Measurements from ENCODE around the gene NUDT19.

DNA sequence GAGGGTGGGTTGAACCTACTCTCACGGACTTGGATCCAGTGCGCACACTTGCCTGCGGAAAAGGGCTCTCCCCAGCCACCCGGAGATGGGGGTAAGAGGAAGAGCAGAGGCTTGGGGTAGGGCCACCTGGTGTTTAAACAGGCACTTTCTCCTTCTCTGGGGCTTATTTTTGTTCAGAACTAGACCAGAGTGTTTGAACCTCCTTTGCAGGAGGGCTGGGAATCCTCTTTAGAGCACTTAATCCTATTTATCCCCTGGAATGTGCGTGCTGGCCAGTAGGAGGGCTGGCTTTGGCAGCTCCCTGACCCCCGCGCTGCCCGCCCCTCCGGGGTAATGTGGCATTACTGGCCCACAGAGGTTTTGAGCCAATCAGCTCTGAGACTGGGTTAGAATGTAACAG lies 14.0 kb upstream of the NUDT19 start:
- no peak for TF ChIP-seq CTCF (IDR thresholded peaks at IDR 0.05; ENCODE audit: low read depth, low read length)
- TF ChIP-seq POLR2A (IDR thresholded peaks at IDR 0.05; ENCODE audit: extremely low read depth, insufficient read length), result no peak
- no peak for TF ChIP-seq MAX (IDR thresholded peaks at IDR 0.05; ENCODE audit: low read depth, low read length)
- no peak for TF ChIP-seq MYC (IDR thresholded peaks at IDR 0.05; ENCODE audit: low read depth, low read length)
